HG03565 (cell line): Measurements from ENCODE around the gene COA8.
"Not testable (repeated sequence)": the region's sequence is repeated elsewhere in the genome, so short reads cannot be mapped to it uniquely, and the experiment has no call there.

Experiments used
- ATAC-seq: cut with Tn5 transposase; IDR thresholded peaks from one replicate; pipeline ENCODE4 v1.9.1; 2021; ENCODE audit warnings: mild to moderate bottlenecking, moderate library complexity; ENCODE audit not compliant: unreplicated experiment

COA8 gene

DNA sequence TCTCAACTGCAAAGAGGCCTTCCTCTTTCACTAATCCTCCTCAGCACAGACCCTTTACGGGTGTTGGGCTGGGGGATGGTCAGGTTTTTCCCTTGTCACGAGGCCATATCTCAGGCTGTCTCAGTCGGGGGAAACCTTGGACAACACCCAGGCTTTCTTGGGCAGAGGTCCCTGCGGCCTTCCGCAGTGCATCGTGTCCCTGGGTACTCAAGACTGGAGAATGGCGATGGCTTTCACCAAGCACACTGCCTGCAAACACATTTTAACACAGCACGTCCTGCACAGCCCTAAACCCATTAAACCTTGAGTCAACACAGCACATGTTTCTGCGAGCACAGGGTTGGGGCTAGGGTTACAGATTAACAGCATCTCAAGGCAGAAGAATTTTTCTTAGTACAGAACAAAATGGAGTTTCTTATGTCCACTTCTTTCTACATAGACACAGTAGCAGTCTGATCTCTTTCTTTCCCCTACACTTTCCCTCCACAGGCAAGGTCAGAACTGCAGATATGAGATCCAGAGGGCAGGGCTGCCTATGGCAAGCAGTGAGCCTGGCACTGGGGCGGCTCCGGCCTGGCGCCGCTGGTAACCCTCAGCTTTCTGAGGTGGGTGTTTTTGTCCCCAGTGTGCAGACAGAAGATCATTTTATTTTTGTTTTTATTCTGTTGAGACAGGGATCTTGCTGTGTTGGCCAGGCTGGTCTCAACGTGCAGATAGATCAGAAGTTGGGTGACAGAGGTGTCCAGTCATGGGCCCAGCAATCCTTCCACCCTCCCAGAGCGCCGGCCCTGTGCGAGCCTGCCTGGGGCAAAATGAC lies 37.1 kb upstream of the COA8 start:
- ATAC-seq, result not testable (repeated sequence)

DNA sequence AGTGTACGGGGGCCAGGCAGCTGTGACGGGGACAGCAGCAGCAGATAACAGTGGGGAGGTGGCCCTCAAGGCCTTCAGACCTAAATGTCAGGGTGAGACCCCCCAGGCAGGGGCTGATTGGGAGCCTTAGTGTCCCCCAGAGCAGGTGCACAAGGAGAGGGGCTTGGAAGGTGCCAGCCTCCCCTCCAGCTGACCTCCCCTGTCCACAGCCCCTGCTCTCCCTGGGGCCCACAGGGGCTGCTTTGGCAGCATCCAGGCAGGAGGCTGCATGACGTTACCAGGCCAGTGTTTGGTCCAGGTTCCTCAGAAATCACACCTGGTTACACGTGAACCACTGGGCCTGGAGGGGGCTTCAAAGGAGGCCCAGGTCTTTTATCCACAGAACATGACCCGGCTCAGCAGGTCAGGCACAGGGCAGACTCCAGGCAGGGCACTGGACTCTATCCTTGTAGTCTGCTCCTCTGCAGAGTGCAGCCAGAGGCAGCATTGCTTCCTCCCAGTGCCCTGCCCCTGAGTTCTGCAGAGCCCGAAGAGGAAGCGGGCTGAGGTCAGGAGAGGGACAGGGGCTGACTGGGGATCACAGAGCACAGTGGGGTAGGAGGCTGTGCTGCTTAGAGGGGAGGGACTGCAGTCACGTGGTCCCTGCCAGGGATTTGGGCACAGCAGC lies 36.4 kb upstream of the COA8 start:
- ATAC-seq, result no peak

DNA sequence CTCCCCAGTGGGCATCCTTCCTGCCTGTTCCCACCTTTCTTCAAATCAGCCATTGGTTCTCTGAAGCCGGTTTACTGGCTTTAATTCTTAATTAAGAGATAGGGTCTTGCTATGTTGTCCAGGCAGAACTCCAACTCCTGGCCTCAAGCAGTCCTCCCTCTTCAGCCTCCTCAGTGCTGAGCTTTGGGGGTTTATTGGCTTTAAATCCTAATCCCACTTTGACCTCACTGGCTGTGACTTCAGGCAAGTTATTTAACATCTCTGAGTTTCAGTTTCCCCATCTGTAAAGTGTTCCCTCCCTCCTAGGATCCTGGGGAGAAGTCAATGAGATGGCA lies 35.9 kb upstream of the COA8 start:
- no peak for ATAC-seq

DNA sequence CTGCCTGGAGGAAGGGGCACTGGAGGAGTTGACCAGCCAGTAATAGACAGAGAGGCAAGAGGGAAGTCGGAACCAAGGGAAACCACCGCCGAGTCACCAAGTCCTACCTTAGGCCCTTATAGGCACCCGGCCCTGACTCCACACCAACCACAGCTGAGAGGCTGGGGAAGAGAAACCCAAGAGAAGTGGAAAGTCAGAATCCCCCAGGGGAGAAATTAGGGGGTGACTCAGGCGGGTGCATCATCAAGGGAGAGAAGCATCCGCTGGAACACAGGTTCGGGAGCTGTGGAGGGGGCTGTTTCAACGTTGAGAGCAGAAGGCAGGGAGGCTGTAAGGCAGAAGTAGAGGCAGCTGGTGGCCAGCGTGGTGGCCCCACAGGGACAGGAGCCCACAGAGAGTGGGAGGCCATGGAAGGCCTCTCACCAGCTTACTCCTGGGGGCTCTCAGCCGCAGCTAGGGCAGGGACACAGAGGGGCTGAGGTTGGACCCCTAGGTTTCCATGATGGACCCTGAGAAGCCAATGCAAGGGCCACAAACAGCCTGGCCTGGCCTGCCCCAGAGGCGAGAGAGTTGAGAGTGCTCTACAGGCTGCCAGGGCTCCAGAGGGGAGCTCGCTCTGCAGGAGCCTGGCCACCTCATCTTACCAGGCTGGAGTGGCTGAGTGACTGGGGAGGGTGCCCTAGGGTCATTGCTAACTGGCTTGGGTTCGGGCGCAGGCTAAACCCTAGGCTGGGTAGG lies 35.2 kb upstream of the COA8 start:
- no peak for ATAC-seq

DNA sequence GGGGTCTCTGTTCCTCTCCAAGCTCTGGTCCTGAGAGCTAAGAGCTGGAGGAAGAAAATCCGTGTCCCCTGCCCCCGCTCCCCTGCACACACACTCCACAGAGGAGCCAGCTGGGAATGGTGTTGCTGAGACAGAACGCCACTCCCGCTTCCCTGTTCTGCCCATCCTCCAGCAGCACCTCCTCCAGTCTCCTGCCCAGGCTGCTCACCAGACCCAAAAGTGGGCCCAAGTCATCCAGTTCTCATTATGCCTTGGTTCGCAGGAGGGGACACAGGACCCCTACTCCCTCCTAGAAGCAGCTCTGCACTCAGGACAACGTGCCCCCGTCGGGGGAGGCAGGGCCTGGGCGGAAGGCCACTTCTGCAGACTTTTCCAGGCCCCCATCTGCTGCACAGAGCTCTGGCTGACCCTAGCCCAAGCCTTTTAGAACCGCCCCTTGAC lies 34.6 kb upstream of the COA8 start:
- no peak for ATAC-seq

DNA sequence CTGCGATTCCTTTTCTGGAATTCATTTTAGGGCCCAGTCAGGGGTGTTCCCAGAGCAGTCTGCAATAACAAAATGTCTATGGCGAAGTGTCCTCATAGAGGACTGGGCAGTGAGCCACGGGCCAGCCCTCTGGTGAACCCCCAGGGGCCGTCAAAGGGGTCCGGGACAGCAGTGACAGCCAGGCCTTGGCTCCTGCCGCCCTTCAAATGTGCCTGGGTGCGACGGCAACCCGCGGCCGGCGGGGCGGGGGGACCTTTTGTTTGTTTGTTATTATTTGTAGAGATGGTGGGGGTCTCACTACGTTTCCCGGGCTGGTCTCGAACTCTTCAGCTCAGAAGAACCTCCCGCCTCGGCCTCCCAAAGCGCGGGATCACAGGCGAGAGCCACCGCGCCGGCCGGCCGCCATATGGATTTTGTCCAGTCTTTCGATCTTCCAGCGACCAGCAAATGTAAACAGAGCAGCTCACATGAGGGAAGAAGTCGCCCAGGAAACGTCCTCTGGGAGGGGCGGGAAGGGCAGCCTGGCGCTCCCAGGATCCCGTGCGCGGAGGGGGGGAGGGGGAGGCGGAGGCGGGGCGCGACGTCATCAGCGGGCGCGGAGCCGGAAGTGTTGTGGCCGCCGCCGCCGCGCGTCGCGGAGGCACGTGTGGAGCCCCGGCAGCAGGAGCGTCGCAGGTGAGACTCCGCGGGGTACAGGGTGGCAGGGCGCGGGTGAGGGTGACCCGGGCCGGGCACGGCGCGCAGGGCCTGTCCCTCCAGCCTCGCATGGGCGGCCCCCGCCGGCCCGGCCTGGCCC lies 34.0 kb upstream of the COA8 start, which contains the start of gene TRMT61A:
TRMT61A (plus strand) TSS at position 610 of the 796 bp plus-strand sequence. CDS start 783 bp downstream, outside the sequence.
- ATAC-seq, result peak; percentile 29

DNA sequence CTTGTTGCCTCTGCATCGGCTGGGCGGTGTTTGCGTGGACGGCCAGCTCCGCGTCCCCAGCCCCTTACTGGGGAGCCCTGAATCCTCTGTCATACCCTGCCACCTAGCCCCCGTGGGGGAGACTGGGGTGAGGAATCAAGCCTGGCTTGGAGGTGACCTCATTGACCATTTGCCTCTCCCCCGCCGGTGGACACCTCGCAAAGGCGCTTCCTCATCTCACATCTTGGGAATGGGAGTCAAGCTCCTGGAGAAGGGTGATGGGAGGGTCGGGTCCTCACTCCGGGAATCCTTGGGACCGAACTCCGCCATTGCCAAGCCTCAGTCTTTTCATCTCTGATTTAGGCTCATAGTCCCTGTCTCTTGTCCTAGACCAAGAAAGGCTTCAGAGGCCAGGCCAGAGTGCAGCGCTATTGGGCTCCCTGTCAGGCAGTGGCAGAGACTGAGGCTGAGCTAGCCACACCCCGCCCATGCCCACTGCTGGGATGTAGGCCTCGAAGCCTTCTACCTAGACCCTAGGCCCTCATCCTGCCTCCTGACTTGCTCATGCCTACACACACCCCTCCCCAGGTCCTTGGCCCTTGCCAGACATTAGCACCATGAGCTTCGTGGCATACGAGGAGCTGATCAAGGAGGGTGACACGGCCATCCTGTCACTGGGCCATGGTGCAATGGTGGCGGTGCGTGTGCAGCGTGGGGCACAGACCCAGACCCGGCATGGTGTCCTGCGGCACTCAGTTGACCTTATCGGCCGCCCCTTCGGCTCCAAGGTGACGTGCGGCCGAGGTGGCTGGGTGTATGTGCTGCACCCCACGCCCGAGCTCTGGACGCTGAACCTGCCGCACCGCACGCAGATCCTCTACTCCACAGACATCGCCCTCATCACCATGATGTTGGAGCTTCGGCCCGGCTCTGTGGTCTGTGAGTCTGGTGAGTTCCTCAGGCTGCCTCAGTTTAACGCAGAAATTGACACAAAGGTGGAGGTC lies 33.1 kb upstream of the COA8 start:
- no peak for ATAC-seq

DNA sequence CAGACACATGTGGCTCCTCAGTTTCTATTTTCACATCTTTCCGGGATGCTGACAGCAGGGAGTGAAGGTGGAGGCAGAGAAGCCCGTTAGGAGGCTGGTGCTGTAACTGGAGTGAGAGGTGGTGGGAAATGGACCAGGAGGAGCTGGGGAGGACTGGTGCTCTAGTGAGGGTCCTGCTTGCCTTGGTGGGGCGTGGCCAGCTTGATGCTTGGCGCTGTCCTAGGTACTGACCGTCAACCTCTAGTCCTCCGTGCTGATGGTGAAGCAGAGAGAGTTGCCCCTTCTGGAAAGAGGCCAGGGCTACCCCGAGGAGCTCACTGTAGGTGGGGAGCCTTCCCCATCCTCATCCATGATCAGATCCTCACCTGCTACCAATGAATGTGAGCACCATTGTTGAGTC lies 32.4 kb upstream of the COA8 start:
- no peak for ATAC-seq

DNA sequence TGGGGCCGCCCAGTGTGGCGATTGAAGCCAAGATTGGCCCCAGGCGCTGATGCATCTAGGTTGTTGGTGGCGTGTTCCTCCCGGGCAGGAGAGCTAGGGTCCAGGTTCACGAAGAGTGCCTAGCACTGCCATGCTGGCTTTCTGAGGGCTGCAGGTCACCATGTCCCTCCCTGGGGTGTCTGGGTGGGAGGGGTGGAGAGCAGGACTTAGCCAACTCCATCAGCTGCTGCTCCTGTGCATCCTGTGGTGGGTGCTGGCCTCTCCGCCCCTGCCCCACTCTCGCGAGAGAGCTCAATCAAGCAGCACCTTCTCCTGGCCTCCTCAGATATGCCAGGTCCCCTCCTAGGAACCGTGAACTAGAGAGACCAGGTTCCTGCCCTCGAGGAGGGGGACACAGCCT lies 31.9 kb upstream of the COA8 start:
- no peak for ATAC-seq

DNA sequence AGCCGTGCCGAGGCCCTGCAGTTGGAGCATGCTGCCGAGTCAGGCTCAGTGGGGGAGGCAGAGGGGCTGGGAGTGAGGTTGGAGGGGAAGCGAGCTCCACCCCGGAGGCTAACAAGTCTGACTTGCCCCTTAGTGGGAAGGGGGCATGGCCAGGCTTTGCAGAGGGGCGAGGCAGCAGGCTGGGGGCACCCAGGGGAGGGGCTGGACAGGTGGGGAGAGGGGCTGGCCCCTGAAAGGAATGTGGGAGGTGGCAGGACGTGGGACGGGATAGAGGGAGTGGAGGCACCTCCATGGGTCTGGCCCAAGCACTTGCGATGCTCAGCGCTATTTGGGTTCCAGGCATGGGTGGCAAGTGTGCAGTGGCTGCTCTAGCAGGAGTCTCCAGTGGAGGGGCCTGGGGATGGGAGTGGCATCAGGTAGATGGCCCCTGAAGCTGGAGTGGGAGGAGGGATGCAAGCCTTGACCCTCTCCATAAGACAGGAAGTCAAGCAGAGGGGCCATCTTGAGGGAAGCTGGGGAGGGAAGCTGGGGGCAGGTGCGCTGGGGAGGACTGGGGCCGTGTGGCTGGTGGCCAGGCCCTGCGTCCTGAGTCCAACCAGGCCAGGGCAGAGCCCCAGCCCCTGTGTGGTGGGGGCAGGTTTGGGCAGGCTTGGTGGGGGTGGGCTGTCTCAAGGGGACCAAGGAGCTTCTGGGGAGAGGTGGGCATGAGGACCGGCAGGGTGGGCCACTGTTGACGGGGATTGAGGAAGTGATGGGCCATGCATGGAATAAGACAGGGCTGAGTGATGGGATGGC lies 31.1 kb upstream of the COA8 start:
- ATAC-seq, result no peak

DNA sequence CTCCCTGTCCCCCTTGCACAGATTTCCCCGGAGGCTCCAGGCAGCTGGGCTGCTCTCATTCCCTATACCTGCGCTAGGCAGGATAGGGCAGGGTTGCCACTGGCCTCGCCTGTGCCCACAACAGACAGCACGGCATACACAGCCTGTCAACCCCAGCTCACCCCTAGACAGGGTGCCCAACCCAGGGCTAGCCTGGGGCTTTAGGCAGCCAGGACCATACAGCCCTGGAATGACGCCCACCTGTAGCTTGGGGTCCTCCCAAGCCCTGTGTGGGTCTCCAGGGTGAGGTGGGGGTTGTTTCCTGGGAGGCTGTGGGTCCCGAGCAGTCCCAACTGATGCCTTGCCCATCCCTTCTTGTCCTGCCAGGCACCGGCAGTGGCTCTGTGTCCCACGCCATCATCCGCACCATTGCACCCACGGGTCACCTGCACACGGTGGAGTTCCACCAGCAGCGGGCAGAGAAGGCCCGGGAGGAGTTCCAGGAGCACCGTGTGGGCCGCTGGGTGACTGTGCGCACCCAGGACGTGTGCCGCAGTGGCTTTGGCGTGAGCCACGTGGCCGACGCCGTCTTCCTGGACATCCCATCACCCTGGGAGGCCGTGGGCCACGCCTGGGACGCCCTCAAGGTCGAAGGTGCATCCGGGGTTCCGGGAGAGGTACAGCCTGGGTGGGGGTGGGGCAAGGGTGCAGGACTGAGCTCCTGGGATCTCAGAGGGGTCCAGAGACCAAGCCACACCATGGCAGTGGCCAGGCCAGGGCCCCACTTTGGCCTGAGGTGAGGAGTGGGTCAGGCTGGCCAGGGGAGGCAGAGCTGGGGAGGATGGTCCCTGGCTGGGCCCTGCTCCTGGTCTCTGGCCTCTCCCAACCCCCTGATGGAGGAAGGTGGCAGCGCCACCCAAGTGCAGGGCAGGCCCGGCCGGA lies 30.3 kb upstream of the COA8 start:
- no peak for ATAC-seq

DNA sequence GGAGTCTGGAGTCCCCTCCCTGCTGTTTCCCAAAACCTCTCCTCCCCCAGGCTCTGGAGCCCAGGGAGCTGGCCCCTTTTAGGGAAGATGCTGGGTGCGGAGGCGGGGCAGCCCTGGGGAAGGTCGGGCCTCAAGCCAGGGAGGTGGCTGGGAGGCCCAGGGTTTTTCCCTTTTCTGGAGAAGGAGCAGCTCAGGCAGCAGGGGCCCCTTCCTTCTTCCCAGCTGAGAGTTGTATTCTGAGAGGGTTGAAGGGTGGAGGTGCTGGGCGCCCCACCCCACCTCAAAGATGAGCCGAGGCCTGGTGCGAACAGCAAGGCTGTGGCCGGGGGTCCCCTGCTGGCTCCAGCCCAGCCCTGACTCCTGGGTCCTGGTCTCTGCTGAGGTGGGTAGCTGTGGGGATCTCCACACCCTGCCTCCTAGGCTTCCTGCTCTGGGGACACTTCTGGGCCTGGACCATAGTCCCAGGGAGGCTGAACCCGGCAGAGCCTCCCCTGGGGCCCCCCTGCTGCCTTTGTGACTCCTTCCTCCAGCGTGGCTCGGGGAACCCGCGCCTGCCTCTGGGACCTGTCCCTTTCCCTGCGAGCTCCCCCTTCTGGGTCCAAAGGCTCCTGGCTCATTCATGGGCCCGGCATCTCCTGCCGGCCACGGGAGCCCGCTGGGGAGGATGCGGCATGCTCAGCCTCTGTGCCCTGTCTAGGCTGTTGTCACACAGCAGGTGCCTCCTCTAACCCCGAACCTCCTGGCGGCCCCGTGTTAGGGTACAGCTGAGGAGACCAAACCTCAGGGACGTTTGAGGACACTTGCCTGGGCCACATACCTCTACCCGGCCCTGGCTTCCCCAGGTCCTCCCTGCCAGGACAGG lies 29.4 kb upstream of the COA8 start:
- ATAC-seq, result no peak

DNA sequence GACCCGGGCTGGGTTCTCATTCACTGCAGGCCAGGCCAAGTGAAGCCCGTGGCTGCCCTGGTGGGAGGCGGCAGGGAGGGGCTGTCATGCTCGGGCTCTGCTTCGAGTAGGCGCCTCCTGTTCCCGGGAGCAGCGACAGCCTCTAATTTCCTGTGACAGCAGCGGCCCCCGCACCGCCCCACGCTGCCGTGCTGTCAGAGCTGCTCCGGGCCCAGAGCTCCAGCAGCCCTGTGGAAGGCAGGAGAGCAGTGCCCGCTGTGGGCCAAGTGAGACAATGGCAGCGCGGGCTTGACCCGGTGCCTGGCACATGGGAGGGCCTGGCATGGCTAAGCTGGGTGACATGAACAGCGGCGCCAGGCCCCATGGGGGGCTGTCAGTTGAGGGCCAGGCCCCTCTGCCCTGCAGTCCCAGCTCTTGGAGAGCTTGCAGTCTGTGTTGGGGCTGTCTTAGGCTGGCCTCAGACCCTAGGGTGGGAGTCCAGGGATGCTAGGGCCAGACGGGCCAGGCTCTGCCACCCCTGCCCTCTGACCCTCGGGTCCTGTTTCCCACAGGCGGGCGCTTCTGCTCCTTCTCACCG lies 28.7 kb upstream of the COA8 start:
- no peak for ATAC-seq

DNA sequence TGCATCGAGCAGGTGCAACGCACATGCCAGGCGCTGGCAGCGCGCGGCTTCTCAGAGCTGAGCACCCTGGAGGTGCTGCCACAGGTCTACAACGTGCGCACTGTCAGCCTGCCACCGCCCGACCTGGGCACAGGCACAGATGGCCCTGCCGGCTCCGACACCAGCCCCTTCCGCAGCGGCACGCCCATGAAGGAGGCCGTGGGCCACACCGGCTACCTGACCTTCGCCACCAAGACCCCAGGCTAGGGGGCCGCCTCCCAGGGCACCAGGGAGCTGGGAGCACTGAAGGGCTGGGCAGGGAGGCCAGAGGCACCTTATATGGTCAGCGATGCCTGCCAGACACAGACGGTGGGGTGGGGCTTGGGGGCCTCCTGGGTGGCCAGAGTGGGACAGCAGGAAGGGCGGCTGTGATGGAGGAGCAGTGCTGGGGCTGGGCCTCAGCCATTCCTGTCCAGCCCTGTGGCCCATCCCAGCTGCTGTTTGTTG lies 28.1 kb upstream of the COA8 start:
- no peak for ATAC-seq

DNA sequence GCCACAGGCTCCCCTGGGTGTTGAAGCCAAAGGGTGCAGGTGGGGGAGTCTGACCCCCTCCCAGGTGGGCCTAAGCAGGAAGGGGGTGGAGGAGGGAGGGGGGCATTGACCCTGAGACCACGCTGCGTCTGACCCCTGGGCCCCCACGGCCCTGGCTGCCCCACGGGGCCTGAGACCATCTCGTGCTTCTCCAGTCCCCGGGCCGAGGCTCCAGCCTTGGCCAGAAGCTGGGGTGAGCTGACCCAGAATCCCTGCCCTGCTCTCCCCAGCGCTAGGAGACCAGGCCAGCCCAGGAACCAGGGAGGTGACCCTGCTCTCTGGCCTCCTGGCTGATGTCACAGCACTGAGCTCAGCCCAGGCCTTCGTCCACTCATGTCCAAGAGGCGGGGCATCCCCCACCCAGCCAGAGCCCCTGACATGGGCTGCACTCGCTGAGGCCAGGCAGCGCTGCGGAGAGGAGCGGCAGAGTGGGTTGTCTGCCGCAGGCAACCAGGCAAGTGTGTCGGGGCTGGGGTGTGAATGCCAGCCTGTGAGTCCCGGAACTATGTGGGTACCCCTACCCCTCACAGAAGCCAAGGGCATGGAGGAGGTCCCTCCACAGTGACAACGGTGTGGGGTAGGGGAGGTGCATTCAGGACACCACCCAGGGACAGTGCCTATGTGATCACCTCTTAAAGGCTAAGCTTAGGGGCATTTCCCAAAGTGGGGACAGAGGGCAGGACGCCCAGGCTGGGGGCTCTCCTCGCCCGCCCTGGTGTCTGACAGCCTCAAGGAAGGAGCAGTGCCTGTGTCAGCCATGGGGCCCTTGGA lies 27.5 kb upstream of the COA8 start:
- no peak for ATAC-seq
